H1 (cell line): Measurements from ENCODE around the gene KDR. TPM values are rescaled to one million over a fixed set of nuclear protein-coding genes. Genes with fewer than 3 reads are reported as not detected.

Experiments
- CTCF ChIA-PET: fragments of 300-600 bp; sonication (Branson Sonifier 250); formaldehyde crosslinking; loops from one replicate; lab custom pipeline; 2021; ENCODE audit not compliant: partially characterized antibody; lab: Charles Lee
- POLR2A ChIA-PET: fragments of 300-600 bp; sonication (Branson Sonifier 250); formaldehyde crosslinking; loops from one replicate; lab custom pipeline; 2021; ENCODE audit warnings: inconsistent platforms; ENCODE audit not compliant: partially characterized antibody; lab: Charles Lee
- DNase-seq, 2 experiments: peaks; one replicate each; pipeline versions ENCODE4 v3.0.0 to v3.0.0-alpha.2; 2010 to 2022; ENCODE audit warnings: low spot score in 2 of 2, low read depth in 1 of 2, mixed read lengths in 1 of 2
- FAIRE-seq: peaks from 2 replicates; lab custom pipeline; 2011; peaks lifted over from hg19 to GRCh38; lab: Jason Lieb, UNC
- H2AFZ ChIP-seq: 2 replicates; pipeline ENCODE4 v1.8.1; 2012; ENCODE audit warnings: low read length, inconsistent platforms
- H2AK5ac ChIP-seq: 2 replicates; pipeline ENCODE4 v1.6.1; 2013; ENCODE audit warnings: low read depth, low read length
- H2BK120ac ChIP-seq: replicated peaks from 2 replicates; pipeline ENCODE3; 2013; ENCODE audit warnings: low read depth, low read length, inconsistent platforms
- H2BK12ac ChIP-seq: 2 replicates; pipeline ENCODE4 v1.6.1; 2013; ENCODE audit warnings: low read depth, low read length
- H2BK15ac ChIP-seq: 2 replicates; pipeline ENCODE4 v1.6.1; 2013; ENCODE audit warnings: low read length
- H2BK20ac ChIP-seq: 2 replicates; pipeline ENCODE4 v1.6.1; 2013; ENCODE audit warnings: low read length
- H2BK5ac ChIP-seq: 2 replicates; pipeline ENCODE4 v1.6.1; 2013; ENCODE audit warnings: low read depth, low read length
- H3K14ac ChIP-seq: 2 replicates; pipeline ENCODE4 v1.6.1; 2013; ENCODE audit warnings: inconsistent platforms; ENCODE audit not compliant: insufficient read length
- H3K18ac ChIP-seq: 2 replicates; pipeline ENCODE4 v1.6.1; 2013; ENCODE audit warnings: low read length; ENCODE audit errors: extremely low read depth
- H3K23ac ChIP-seq: 2 replicates; pipeline ENCODE4 v1.6.1; 2013; ENCODE audit warnings: inconsistent platforms; ENCODE audit not compliant: insufficient read length
- H3K23me2 ChIP-seq: 2 replicates; pipeline ENCODE4 v1.6.1; 2013; ENCODE audit warnings: low read depth, low read length
- H3K27ac ChIP-seq: 2 replicates; pipeline ENCODE4 v1.6.1; 2011; ENCODE audit warnings: low read depth, low read length, inconsistent platforms
- H3K27me3 ChIP-seq, 4 experiments: replicated peaks in 1 of 4; 1 replicate in 1 of 4; 2 replicates in 3 of 4; pipeline versions ENCODE4 v1.6.1 to v1.8.1; 2011 to 2013; ENCODE audit warnings: low read length in 3 of 4, mild to moderate bottlenecking in 3 of 4, inconsistent platforms in 2 of 4, mixed read lengths in 2 of 4, moderate library complexity in 1 of 4; ENCODE audit not compliant: control insufficient read depth in 3 of 4, insufficient read depth in 3 of 4; ENCODE audit errors: extremely low read depth in 1 of 4
- H3K36me3 ChIP-seq, 4 experiments: 2 replicates each; pipeline versions ENCODE4 v1.6.1 to v1.8.1; 2011 to 2013; ENCODE audit warnings: mild to moderate bottlenecking in 4 of 4, low read length in 3 of 4, moderate library complexity in 2 of 4, control low read depth in 1 of 4, inconsistent platforms in 1 of 4; ENCODE audit not compliant: insufficient read depth in 4 of 4, control insufficient read depth in 2 of 4
- H3K4ac ChIP-seq: replicated peaks from 2 replicates; pipeline ENCODE3; 2013; ENCODE audit warnings: low read length, low read depth, mixed read lengths, inconsistent platforms; ENCODE audit not compliant: insufficient read length
- H3K4me1 ChIP-seq, 4 experiments: replicated peaks in 1 of 4; 1 replicate in 1 of 4; 2 replicates in 3 of 4; pipeline versions ENCODE4 v1.6.1 to v1.8.1; 2011 to 2013; ENCODE audit warnings: low read length in 3 of 4, inconsistent platforms in 2 of 4, mixed read lengths in 1 of 4; ENCODE audit not compliant: insufficient read depth in 4 of 4, control insufficient read depth in 3 of 4
- H3K4me2 ChIP-seq, 2 experiments: 2 replicates each; pipeline versions ENCODE4 v1.6.1 to v1.8.1; 2011 to 2013; ENCODE audit warnings: low read depth in 2 of 2, low read length in 2 of 2, control low read depth in 1 of 2, inconsistent platforms in 1 of 2, mild to moderate bottlenecking in 1 of 2; ENCODE audit not compliant: insufficient read depth in 1 of 2
- H3K4me3 ChIP-seq, 4 experiments: fragments of 200-600, 300-600 bp in 1 of 4; sonication (generic), shearing (Covaris generic), sonication (Bioruptor Twin) in 1 of 4; 2 replicates each; pipeline versions ENCODE4 v1.5.1 to v1.8.1; 2011 to 2016; ENCODE audit warnings: low read length in 4 of 4, low read depth in 3 of 4, control low read depth in 2 of 4, inconsistent platforms in 2 of 4, mild to moderate bottlenecking in 2 of 4, mixed read lengths in 1 of 4, moderate library complexity in 1 of 4; ENCODE audit not compliant: insufficient read depth in 2 of 4; ENCODE audit errors: extremely low read depth in 1 of 4
- H3K56ac ChIP-seq: replicated peaks from 2 replicates; pipeline ENCODE3; 2013; ENCODE audit warnings: low read depth, mild to moderate bottlenecking, mixed read lengths, low read length, inconsistent platforms; ENCODE audit not compliant: insufficient read length
- H3K79me1 ChIP-seq: 2 replicates; pipeline ENCODE4 v1.6.1; 2013; ENCODE audit warnings: low read depth, low read length, control low read depth
- H3K79me2 ChIP-seq, 2 experiments: 2 replicates each; pipeline versions ENCODE4 v1.6.1 to v1.8.1; 2012 to 2013; ENCODE audit warnings: low read length in 2 of 2, mild to moderate bottlenecking in 2 of 2, inconsistent platforms in 1 of 2; ENCODE audit not compliant: insufficient read depth in 2 of 2, control insufficient read depth in 1 of 2
- H3K9ac ChIP-seq, 4 experiments: replicated peaks in 1 of 4; 1 replicate in 1 of 4; 2 replicates in 3 of 4; pipeline versions ENCODE4 v1.6.1 to v1.8.1; 2011 to 2013; ENCODE audit warnings: low read depth in 3 of 4, low read length in 3 of 4, control low read depth in 2 of 4, mild to moderate bottlenecking in 2 of 4, moderate library complexity in 2 of 4, inconsistent platforms in 1 of 4; ENCODE audit errors: extremely low read depth in 1 of 4
- H3K9me3 ChIP-seq, 2 experiments: 2 replicates each; pipeline versions ENCODE4 v1.6.1 to v1.8.1; 2012 to 2013; ENCODE audit warnings: mild to moderate bottlenecking in 2 of 2, moderate library complexity in 2 of 2, control low read depth in 1 of 2, inconsistent platforms in 1 of 2, low read depth in 1 of 2, low read length in 1 of 2, mixed read lengths in 1 of 2; ENCODE audit not compliant: insufficient read depth in 2 of 2
- H4K20me1 ChIP-seq, 2 experiments: replicated peaks in 1 of 2; 2 replicates each; pipeline versions ENCODE3 to v1.8.1; 2011 to 2013; ENCODE audit warnings: inconsistent platforms in 2 of 2, low read length in 2 of 2, mild to moderate bottlenecking in 1 of 2; ENCODE audit not compliant: insufficient read depth in 2 of 2, control insufficient read depth in 1 of 2
- H4K5ac ChIP-seq: 2 replicates; pipeline ENCODE4 v1.6.1; 2013; ENCODE audit warnings: low read length, low read depth, mixed read lengths, inconsistent platforms; ENCODE audit not compliant: insufficient read length
- H4K8ac ChIP-seq: 2 replicates; pipeline ENCODE4 v1.8.0; 2013; ENCODE audit warnings: mild to moderate bottlenecking, moderate library complexity, low read length, inconsistent platforms; ENCODE audit not compliant: insufficient read depth; ENCODE audit errors: extremely low read depth
- H4K91ac ChIP-seq: replicated peaks from 2 replicates; pipeline ENCODE3; 2013; ENCODE audit warnings: low read length, mixed read lengths, inconsistent platforms; ENCODE audit not compliant: insufficient read length
- ASH2L ChIP-seq: fragments of 200-600, 300-600 bp; sonication (generic); IDR thresholded peaks from one replicate; pipeline ENCODE4 v1.7.1; 2017; ENCODE audit warnings: low read length
- CEBPB ChIP-seq: IDR thresholded peaks from 2 replicates; pipeline ENCODE4 v1.6.1; 2012; ENCODE audit warnings: low read depth, low read length
- EP300 ChIP-seq, 2 experiments: IDR thresholded peaks; 1 replicate in 1 of 2; 2 replicates in 1 of 2; pipeline ENCODE4 v1.6.1; 2011 to 2012; ENCODE audit warnings: low read depth in 2 of 2, low read length in 2 of 2, mild to moderate bottlenecking in 2 of 2, borderline replicate concordance in 1 of 2, inconsistent platforms in 1 of 2, moderate library complexity in 1 of 2
- MAFK ChIP-seq: IDR thresholded peaks from 2 replicates; pipeline ENCODE4 v1.6.1; 2012; ENCODE audit warnings: low read depth, mild to moderate bottlenecking, improper control_type of control experiment, low read length
- RAD21 ChIP-seq, 2 experiments: IDR thresholded peaks in 1 of 2; conservative IDR thresholded peaks in 1 of 2; 2 replicates each; pipeline ENCODE4 v1.6.1; 2011; ENCODE audit warnings: low read depth in 2 of 2, low read length in 2 of 2, improper control_type of control experiment in 1 of 2, inconsistent platforms in 1 of 2, mild to moderate bottlenecking in 1 of 2, moderate library complexity in 1 of 2
- SAP30 ChIP-seq: fragments of 300-600 bp; sonication (generic); IDR thresholded peaks from 2 replicates; pipeline ENCODE4 v1.7.1; 2012; ENCODE audit warnings: low read length, moderate library complexity, mild to moderate bottlenecking, inconsistent platforms; ENCODE audit not compliant: insufficient read depth, insufficient replicate concordance
- TBP ChIP-seq: IDR thresholded peaks from 2 replicates; pipeline ENCODE4 v1.6.1; 2011; ENCODE audit warnings: low read depth, low read length, improper control_type of control experiment
- WGBS, 2 experiments: shearing (Covaris generic) in 1 of 2; methylation state at CpG; one replicate each; pipeline versions ENCODE4 v1.1.6 to v1.1.7; 2013 to 2015; ENCODE audit warnings: low lambda C conversion rate in 2 of 2, mixed read lengths in 2 of 2, inconsistent platforms in 1 of 2, low coverage in 1 of 2, missing lambda C conversion rate in 1 of 2; ENCODE audit not compliant: insufficient replicate concordance in 2 of 2, insufficient coverage in 1 of 2, insufficient read length in 1 of 2; ENCODE audit errors: extremely low coverage in 1 of 2, missing lambda C conversion rate in 1 of 2; 5-methylcytosine and 5-hydroxymethylcytosine counted together
- polyA plus RNA-seq, 7 experiments: library from polyadenylated mRNA; depleted of rRNA in 3 of 7; stranded (reverse) in 5 of 7; unstranded in 2 of 7; fragments of >200 nt in 5 of 7; fragments of 200-250 nt in 2 of 7; gene quantifications; 1 replicate in 5 of 7; 2 replicates in 1 of 7; 4 replicates in 1 of 7; pipeline versions ENCODE4 v1.2.1 to v1.2.3, GENCODE V29; 2011 to 2013; ENCODE audit warnings: missing spikeins in 2 of 7, mixed read lengths in 2 of 7
- total RNA-seq: library from RNA; stranded (reverse); fragmentation: NEBNext Ultra II Directional; extraction: Animal tissue kit (Norgen Biotek cat#: 25700); gene quantifications from 2 replicates; pipeline ENCODE4 v1.2.1, GENCODE V29; 2021

The KDR gene
- total and polyA plus RNA-seq, 2 of the 8 experiments (the other 6 are each of a cell fraction or from before 2014, with no cell fraction given) = 69.3 to 106 TPM

DNA sequence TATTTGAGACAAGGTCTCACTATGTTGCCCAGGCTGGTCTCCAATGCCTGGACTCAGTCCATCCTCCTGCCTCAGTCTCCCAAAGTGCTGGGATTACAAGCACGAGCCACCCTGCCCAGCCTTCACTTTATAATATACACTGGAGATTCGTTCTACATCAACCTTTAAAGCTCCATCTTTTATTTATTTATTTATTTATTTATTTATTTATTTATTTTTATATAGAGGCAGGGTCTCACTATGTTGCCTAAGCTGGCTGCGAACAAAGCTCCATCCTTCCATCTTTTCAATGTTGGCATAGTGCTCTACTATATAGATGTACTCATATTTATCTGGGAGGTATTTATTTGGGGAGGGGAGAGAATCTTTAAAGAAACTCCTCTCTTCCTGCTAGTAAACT, 1.7 kb upstream of the KDR start:
- Histone ChIP-seq H2AFZ (no peak overlapping the region), H3K27me3 (peaks cover 0 to 6% (median 0%) of the 10 kb centered on the region in 4 experiments; a peak in 3 of 7 replicates), H2AK5ac (no peak overlapping the region), H4K91ac (peak overlapping the region; percentile 10), H3K4ac (no peak overlapping the region), H2BK5ac (no peak overlapping the region), H2BK12ac (no peak overlapping the region), H3K4me1 (peaks cover 0 to 13% (median 6%) of the 10 kb centered on the region in 4 experiments; a peak in 3 of 7 replicates), H3K9me3 (no peaks in the 10 kb centered on the region), H3K79me2 (peaks cover 13 to 33% of the 10 kb centered on the region in 2 experiments), H3K14ac (no peak overlapping the region), H2BK15ac (no peak overlapping the region), H3K18ac (no peak overlapping the region), H3K4me3 (no peak overlapping the region), H4K5ac (no peak overlapping the region), H3K23ac (no peak overlapping the region), H3K4me2 (no peak overlapping the region; a peak in 1 of 4 replicates), H2BK120ac (no peak overlapping the region), H3K27ac (no peak overlapping the region), H3K9ac (no peak overlapping the region), H2BK20ac (peak overlapping the region; percentile 72; the same call in 1 of the 2 replicates), H4K20me1 (peaks cover 7 to 9% of the 10 kb centered on the region in 2 experiments), H3K56ac (no peak overlapping the region), H3K79me1 (peaks cover 3% of the 10 kb centered on the region; the same call in 1 of the 2 replicates), H3K23me2 (peaks cover 13% of the 10 kb centered on the region), H4K8ac (no peak overlapping the region), H3K36me3 (no peaks in the 10 kb centered on the region)
- no peak for DNase-seq
- ChIA-PET CTCF (interaction anchor here (1.0 to 4.2 kb wide), 2 partner anchors 58 to 195 kb away, joined by 4 to 23 read pairs; no protein-coding TSS in a partner anchor), POLR2A (no interaction called here)
- TF ChIP-seq RAD21 (IDR thresholded peaks at IDR 0.05 in 1 of 2, conservative IDR thresholded peaks at IDR 0.05 in 1 of 2; ENCODE audit: low read depth in 2 of 2, low read length in 2 of 2) (no peak), CEBPB (no peak), ASH2L (no peak), EP300 (IDR thresholded peaks at IDR 0.05; ENCODE audit: borderline replicate concordance in 1 of 2, low read depth in 2 of 2, low read length in 2 of 2) (no peak), MAFK (no peak), TBP (no peak), SAP30 (no peak)
- no peak for FAIRE-seq
- 88% methylated on average over 3 of the region's 3 CpGs; no CpG with 5 or more reads in 1 of the 2 experiments for WGBS, 2 experiments
